SK-N-SH treated with all-trans-retinoic acid at 6 μM for 48 hours (cell line): Measurements from ENCODE around the gene DPF3.

Source experiments
- PPARA ChIP-seq: fragments of 250-450 bp; sonication (Bioruptor Pico); IDR thresholded peaks from 2 replicates; pipeline ENCODE4 v1.5.0; 2020; ENCODE audit warnings: mild to moderate bottlenecking, borderline replicate concordance
- TF ChIP-seq, protein P1 (sequence below): fragments of 250-450 bp; sonication (Bioruptor Pico); IDR thresholded peaks from 2 replicates; pipeline ENCODE4 v1.5.1; 2021; ENCODE audit warnings: mild to moderate bottlenecking, moderate library complexity

DNA sequence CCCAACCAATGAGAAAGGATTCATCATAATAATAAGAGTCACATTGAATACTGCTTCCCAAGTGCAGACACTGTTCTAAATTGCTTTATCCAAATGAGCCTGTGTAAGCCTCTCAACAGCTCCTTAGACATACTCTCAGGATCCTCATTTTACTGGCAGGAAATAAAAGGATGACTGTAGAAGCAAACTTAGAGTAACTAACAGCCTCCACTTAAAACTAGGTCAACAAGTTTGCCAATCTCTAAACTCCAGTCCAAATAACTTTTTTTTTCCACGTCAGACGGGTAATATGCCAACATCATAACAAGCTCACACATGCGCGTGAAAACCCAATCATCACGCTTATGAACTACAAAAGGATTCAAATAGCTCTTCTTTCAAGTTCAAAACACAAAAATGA lies 15.3 kb upstream of the DPF3 start:
- no peak for TF ChIP-seq PPARA (CRISPR knock-in tag)
- TF ChIP-seq, protein P1, sequence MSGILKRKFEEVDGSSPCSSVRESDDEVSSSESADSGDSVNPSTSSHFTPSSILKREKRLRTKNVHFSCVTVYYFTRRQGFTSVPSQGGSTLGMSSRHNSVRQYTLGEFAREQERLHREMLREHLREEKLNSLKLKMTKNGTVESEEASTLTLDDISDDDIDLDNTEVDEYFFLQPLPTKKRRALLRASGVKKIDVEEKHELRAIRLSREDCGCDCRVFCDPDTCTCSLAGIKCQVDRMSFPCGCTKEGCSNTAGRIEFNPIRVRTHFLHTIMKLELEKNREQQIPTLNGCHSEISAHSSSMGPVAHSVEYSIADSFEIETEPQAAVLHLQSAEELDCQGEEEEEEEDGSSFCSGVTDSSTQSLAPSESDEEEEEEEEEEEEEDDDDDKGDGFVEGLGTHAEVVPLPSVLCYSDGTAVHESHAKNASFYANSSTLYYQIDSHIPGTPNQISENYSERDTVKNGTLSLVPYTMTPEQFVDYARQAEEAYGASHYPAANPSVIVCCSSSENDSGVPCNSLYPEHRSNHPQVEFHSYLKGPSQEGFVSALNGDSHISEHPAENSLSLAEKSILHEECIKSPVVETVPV (CRISPR knock-in tag): no peak
